CD4-positive, alpha-beta T cell treated with Interleukin-10 for 1 hour (primary cell): Measurements from ENCODE around the gene AGO4.
"Not testable (repeated sequence)": the region's sequence is repeated elsewhere in the genome, so short reads cannot be mapped to it uniquely, and the experiment has no call there.

Source experiments
- DNase-seq: peaks from one replicate; pipeline ENCODE4 v3.0.0-alpha.2; 2020

The AGO4 gene

GRCh38 chr1:35869245-35869950 is 61.6 kb downstream of the AGO4 start:
- not testable (repeated sequence) for DNase-seq

- no peak for DNase-seq
Observed at GRCh38 chr1:35870651-35871309, 63.0 kb downstream of the AGO4 start.

GRCh38 chr1:35873243-35873750 is 65.5 kb downstream of the AGO4 start:
- DNase-seq: no peak

- not testable (repeated sequence) for DNase-seq
Observed at GRCh38 chr1:35874115-35874514, 66.3 kb downstream of the AGO4 start.

- no peak for DNase-seq
Observed at GRCh38 chr1:35876988-35877387, 69.2 kb downstream of the AGO4 start.

GRCh38 chr1:35881850-35882273 is 74.0 kb downstream of the AGO4 start:
- DNase-seq: no peak

GRCh38 chr1:35882586-35882944 is 74.7 kb downstream of the AGO4 start:
- DNase-seq: no peak

GRCh38 chr1:35882945-35883634 is 75.3 kb downstream of the AGO4 start, which contains the start of gene AGO1:
Gene AGO1, plus strand, starts transcription at chr1:35883209. Its CDS starts 213 bp downstream, at chr1:35883422.
- DNase-seq: peak; percentile 97

- DNase-seq: peak; percentile 65
Observed at GRCh38 chr1:35883635-35884101, 75.9 kb downstream of the AGO4 start.

- DNase-seq: no peak
Observed at GRCh38 chr1:35884934-35885333, 77.1 kb downstream of the AGO4 start.

GRCh38 chr1:35885961-35886558 is 78.2 kb downstream of the AGO4 start:
- DNase-seq: no peak

- no peak for DNase-seq
Observed at GRCh38 chr1:35886577-35887431, 79.0 kb downstream of the AGO4 start.

- no peak for DNase-seq
Observed at GRCh38 chr1:35887508-35887907, 79.7 kb downstream of the AGO4 start.

- DNase-seq: no peak
Observed at GRCh38 chr1:35888255-35888654, 80.4 kb downstream of the AGO4 start.

- DNase-seq: not testable (repeated sequence)
Observed at GRCh38 chr1:35888981-35889380, 81.2 kb downstream of the AGO4 start.

GRCh38 chr1:35893051-35893879 is 85.4 kb downstream of the AGO4 start:
- no peak for DNase-seq

GRCh38 chr1:35894183-35894582 is 86.4 kb downstream of the AGO4 start:
- DNase-seq: no peak

- no peak for DNase-seq
Observed at GRCh38 chr1:35894656-35895055, 86.8 kb downstream of the AGO4 start.

- no peak for DNase-seq
Observed at GRCh38 chr1:35899941-35900340, 92.1 kb downstream of the AGO4 start.

GRCh38 chr1:35901235-35901634 is 93.4 kb downstream of the AGO4 start:
- DNase-seq: no peak

GRCh38 chr1:35902671-35903070 is 94.9 kb downstream of the AGO4 start:
- DNase-seq: no peak
